Right cardiac atrium (tissue), 5 donors: ENCODE data around the gene UTP14C. TPM values are rescaled to one million over a fixed set of nuclear protein-coding genes. Genes with fewer than 3 reads are reported as not detected.
"Not testable (repeated sequence)": the region's sequence is repeated elsewhere in the genome, so short reads cannot be mapped to it uniquely, and the experiment has no call there.

Experiments used
- ATAC-seq, 2 donors: fragments of 200-7000 bp; cut with Tn5 transposase; one replicate each; pipeline versions ENCODE4 v1.8.0 to v1.9.1; 2020; ENCODE audit warnings: moderate library complexity in 2 of 2, mild to moderate bottlenecking in 1 of 2
- DNase-seq, 3 donors: peaks; one replicate each; pipeline ENCODE4 v3.0.0-alpha.2; 2020
- H3K27ac ChIP-seq: one replicate; pipeline ENCODE4 v1.5.1; 2013; ENCODE audit warnings: mild to moderate bottlenecking, low read length, control low read depth, moderate library complexity
- H3K27me3 ChIP-seq: one replicate; pipeline ENCODE4 v1.6.1; 2013; ENCODE audit not compliant: control insufficient read depth, insufficient read depth
- H3K4me1 ChIP-seq: one replicate; pipeline ENCODE4 v1.6.1; 2013; ENCODE audit warnings: low read length; ENCODE audit not compliant: control insufficient read depth, insufficient read depth
- H3K4me3 ChIP-seq: one replicate; pipeline ENCODE4 v1.5.1; 2013; ENCODE audit warnings: low read length, control low read depth
- H3K9me3 ChIP-seq: one replicate; pipeline ENCODE4 v1.6.1; 2013; ENCODE audit warnings: low read length; ENCODE audit not compliant: control insufficient read depth
- WGBS: extraction: QIAGEN DNeasy Blood & Tissue Kit; methylation state at CpG from one replicate; pipeline ENCODE4 v1.1.7; 2013; 5-methylcytosine and 5-hydroxymethylcytosine counted together
- intact Hi-C, 4 donors: fragments of 100-400 bp; cut with DNase I; formaldehyde crosslinking; loops; one replicate each; pipeline versions ENCODE4 v1.11.0 to v1.14.0; 2022 to 2023
- polyA plus RNA-seq: library from polyadenylated mRNA; stranded (reverse); fragments of 200-250 nt; gene quantifications from one replicate; pipeline ENCODE4 v1.2.3, GENCODE V29; 2013
- total RNA-seq, 4 donors: library from RNA; stranded (reverse); fragmentation: NEBNext Ultra II Directional; extraction: Animal tissue kit (Norgen Biotek cat#: 25700); gene quantifications; one replicate each; pipeline ENCODE4 v1.2.1, GENCODE V29; 2021
- donor health status: healthy with polysubstance abuse.
- donor health status: DM: no; HTN: yes; CAD: no.
- donor health status: DM: no; HTN: no; CAD: no.
- donor health status: DM: no; HTN: yes; CAD: no; lungs with severe emphysema.
- donor health status: DM: yes; HTN: yes; CAD: no.

Gene UTP14C
- total and polyA plus RNA-seq, 5 donors = 5.5 to 17.3 (median 15.6) TPM

DNA sequence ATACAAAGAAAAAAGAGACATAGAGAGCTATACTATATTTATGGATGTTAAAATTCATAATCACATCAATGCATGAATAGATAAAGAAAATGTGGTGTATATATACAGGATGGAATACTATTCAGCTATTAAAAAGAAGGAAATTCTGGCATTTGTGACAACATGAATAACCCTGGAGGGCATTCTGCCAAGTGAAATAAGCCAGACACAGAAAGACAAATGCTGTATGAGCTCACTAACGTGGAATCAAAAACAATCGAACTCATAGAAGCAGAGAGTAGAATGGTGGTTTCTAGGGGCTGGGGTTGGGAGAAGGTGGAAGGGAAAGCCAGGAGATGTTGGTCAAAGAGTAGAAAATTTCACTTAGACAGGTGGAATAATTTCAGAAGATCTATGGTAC, 24.0 kb downstream of the UTP14C start:
- H3K4me3 ChIP-seq = no peak overlapping the region
- WGBS = 65% methylated on average over 2 of the region's 2 CpGs

DNA sequence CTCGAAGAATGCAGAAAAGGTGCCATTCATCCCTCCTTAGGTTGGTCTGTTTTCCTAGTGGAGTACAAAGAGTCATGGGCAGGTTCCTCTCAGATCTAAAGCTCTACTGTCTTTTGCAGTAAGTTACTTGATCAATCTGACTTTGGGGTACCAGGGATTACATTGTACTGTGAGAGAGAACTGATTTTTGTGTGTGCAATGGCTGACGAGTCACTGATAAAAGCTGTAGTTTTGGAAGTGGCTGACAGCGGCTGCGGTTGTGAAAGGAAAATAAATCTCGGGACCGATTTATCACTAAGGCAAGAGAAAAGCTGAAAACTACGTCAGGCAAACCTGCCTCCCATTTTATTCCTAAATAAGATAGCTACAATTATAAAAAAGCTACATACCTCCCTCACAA, 26.9 kb downstream of the UTP14C start:
- H3K27me3 ChIP-seq = no peaks in the 10 kb centered on the region
- WGBS = 58% methylated on average over 7 of the region's 7 CpGs
- no peak overlapping the region for H3K4me3 ChIP-seq
- H3K9me3 ChIP-seq = no peaks in the 10 kb centered on the region
- intact Hi-C loops = no loop called here
- ATAC-seq (no peak), DNase-seq (no peak)
- no peaks in the 10 kb centered on the region for H3K4me1 ChIP-seq
- no peak overlapping the region for H3K27ac ChIP-seq

More for the DNA sequence above, 24.0 kb downstream of the UTP14C start:
- Histone ChIP-seq H3K9me3 (no peaks in the 10 kb centered on the region), H3K27me3 (no peaks in the 10 kb centered on the region), H3K27ac (no peak overlapping the region), H3K4me1 (no peaks in the 10 kb centered on the region)
- no peak for DNase-seq
- ATAC-seq = no peak
- intact Hi-C loops = no loop called here

DNA sequence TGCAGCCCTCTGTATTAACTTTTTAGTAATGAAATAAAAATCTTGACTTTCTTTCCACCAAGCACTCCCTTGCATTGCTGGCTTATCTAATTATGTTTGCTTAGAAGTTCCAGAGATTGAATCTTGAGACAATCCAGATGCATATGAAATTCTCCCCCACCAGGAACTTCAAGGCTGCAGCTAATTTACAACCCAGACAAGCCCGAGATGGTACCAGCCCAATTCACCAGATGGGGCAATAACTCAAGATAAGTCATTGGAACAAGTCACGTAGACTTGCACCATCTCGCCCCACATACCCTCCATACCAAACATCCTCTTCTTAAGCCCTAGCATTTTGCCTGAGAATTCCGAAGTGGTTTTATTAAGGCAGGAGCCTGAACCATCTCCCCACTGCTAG, 29.0 kb downstream of the UTP14C start:
- Histone ChIP-seq H3K27me3 (no peaks in the 10 kb centered on the region), H3K4me1 (no peaks in the 10 kb centered on the region), H3K9me3 (no peaks in the 10 kb centered on the region), H3K27ac (no peak overlapping the region), H3K4me3 (no peak overlapping the region)
- WGBS = 78% methylated on average over 4 of the region's 4 CpGs
- DNase-seq (no peak), ATAC-seq (no peak)
- intact Hi-C loops = no loop called here

DNA sequence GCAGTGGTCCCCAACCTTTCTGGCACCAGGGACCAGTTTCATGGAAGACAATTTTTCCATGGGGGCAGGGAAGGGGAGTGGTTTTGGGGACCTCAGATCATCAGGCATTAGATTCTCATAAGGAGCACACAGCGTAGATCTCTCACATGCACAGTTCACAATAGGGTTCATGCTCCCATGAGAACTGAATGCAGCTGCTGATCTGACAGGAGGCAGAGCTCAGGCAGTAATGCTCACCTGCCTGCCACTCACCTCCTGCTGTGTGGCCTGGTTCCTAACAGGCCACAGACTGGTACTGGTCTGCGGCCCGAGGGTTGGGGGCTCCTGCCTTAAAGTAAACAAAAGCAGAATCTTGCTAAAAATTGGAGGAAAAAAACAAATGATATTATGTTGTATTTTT, 36.6 kb downstream of the UTP14C start:
- H3K27ac ChIP-seq = peak overlapping the region; percentile 66
- H3K4me3 ChIP-seq, H3K27me3 ChIP-seq, H3K9me3 ChIP-seq, ATAC-seq, intact Hi-C loops, DNase-seq, H3K4me1 ChIP-seq: not testable (repeated sequence)
- 78% methylated on average over 3 of the region's 3 CpGs for WGBS

DNA sequence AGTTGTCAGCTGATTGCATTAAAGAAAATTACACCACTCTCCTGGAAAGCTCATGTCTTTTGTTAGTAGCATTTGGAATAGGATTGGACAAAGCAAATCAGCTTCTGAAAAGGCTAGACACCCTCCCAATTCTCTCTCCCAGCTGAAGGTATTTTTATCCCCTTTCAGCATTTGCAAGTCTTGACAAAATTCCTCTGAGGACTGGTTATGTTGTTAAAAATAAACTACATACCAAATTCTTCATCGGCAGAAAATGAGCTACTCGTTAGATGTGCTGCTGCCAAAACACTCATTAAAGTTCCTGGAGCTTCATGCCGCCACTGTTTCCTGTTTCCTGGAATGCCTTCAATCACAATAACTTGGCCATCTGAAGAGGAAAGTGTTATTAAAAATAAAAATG, 37.1 kb downstream of the UTP14C start:
- Histone ChIP-seq H3K27ac (no peak overlapping the region), H3K27me3 (no peaks in the 10 kb centered on the region), H3K4me1 (no peaks in the 10 kb centered on the region), H3K9me3 (no peaks in the 10 kb centered on the region), H3K4me3 (no peak overlapping the region)
- WGBS = 13% methylated on average over 3 of the region's 3 CpGs
- no peak for DNase-seq
- peak in 1 of 2 donors; percentile 16 for ATAC-seq
- intact Hi-C loops = no loop called here

DNA sequence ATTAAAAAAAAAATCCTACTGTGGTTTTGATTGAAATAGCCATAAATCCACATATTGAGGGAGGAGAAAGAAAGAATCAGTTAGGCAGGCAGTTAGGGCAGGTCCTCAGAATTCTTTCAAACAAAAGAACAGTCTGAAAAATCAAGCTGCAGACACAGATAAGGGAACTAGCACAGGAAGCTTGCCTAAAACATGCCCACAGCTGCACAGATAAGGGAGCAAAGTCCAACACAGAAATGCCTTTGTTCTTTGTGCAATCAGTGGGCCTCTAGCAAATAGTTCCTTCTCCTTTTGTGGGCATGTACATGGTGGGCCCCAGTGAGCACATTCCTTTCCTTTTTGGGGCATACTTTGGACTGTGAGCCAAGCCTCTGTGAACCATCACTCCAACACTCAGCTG, 42.7 kb downstream of the UTP14C start:
- Histone ChIP-seq H3K4me1 (no peaks in the 10 kb centered on the region), H3K27me3 (no peaks in the 10 kb centered on the region), H3K27ac (no peak overlapping the region), H3K9me3 (peaks cover 8% of the 10 kb centered on the region), H3K4me3 (no peak overlapping the region)
- DNase-seq (no peak), ATAC-seq (no peak)
- intact Hi-C loops = no loop called here

DNA sequence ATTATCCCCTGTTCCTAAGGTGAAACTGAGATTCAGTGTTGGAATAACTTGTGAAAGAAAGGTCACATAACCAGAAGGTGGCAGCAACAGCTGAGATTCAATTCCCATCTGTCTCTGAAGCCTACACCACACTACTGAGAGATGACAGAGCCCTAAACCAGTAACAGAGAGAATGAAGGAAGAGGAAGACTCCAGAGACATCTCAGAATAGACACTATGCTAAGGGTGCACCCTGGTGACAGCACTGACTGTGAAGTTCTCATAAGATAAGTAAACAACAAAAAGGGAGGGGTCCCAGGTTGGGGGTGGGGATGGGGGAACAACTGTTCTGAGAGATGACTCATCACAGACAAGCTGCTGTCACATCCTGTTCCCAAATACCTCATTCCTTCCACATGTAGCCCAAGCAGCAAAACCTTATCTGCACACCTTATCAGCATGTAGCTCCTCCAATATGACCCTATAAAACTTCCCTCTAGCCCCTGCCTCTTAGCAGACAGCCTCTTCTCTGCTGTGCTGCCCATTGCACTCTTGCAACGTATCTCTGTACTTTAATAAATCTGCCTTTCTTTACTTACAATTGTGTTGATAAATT, 46.5 kb downstream of the UTP14C start:
- ATAC-seq (peak in 1 of 2 donors; percentile 45), DNase-seq (no peak)
- intact Hi-C loops = no loop called here
- Histone ChIP-seq H3K27me3 (no peaks in the 10 kb centered on the region), H3K4me3 (no peak overlapping the region), H3K4me1 (no peaks in the 10 kb centered on the region), H3K9me3 (peaks cover 8% of the 10 kb centered on the region), H3K27ac (no peak overlapping the region)
- whole genome bisulfite sequencing = 83% methylated on average over 1 of the region's 1 CpG

Other genes with a start within 250 kb of the UTP14C start
- gene DHRS12, start 220.5 kb upstream of the UTP14C start, total RNA-seq = 10 to 100 TPM; 11.1 to 13.6 (median 12.2) TPM
- 16.5 TPM for gene DHRS12, start 220.5 kb upstream of the UTP14C start, polyA plus RNA-seq
- gene TMEM272, start 179.5 kb upstream of the UTP14C start, total RNA-seq = 1 to 10 TPM; 2.7 to 8.2 (median 4.7) TPM
- 3.4 TPM for gene TMEM272, start 179.5 kb upstream of the UTP14C start, polyA plus RNA-seq
- gene CCDC70, start 162.7 kb upstream of the UTP14C start, total RNA-seq = not detected
- gene CCDC70, start 162.7 kb upstream of the UTP14C start, polyA plus RNA-seq = 0.07 TPM
- gene ATP7B, start 13.2 kb upstream of the UTP14C start, total RNA-seq = 1 to 10 TPM; 4.7 to 6.4 (median 5.6) TPM
- gene ATP7B, start 13.2 kb upstream of the UTP14C start, polyA plus RNA-seq = 2.4 TPM
- gene ALG11, start 12.3 kb upstream of the UTP14C start, total RNA-seq = 10 to 100 TPM; 23.9 to 32.2 (median 26.5) TPM
- 4.3 TPM for gene ALG11, start 12.3 kb upstream of the UTP14C start, polyA plus RNA-seq
- gene NEK5, start 104.4 kb downstream of the UTP14C start, total RNA-seq = 1 to 10 TPM in 1 of 4 donors, under 1 TPM in 3; 0.39 to 1.2 (median 0.63) TPM
- gene NEK5, start 104.4 kb downstream of the UTP14C start, polyA plus RNA-seq = 0.45 TPM
- 10 to 100 TPM in 2 of 4 donors, 1 to 10 TPM in 2; 7.7 to 13.0 (median 9.6) TPM for gene NEK3, start 134.9 kb downstream of the UTP14C start, total RNA-seq
- gene NEK3, start 134.9 kb downstream of the UTP14C start, polyA plus RNA-seq = 11.8 TPM